GM19328 (cell line): ENCODE data around the gene SEMA5A.

Experiments used
- ATAC-seq: cut with Tn5 transposase; IDR thresholded peaks from one replicate; pipeline ENCODE4 v1.9.1; 2021; ENCODE audit warnings: mild to moderate bottlenecking, moderate library complexity; ENCODE audit not compliant: unreplicated experiment

The SEMA5A gene

DNA sequence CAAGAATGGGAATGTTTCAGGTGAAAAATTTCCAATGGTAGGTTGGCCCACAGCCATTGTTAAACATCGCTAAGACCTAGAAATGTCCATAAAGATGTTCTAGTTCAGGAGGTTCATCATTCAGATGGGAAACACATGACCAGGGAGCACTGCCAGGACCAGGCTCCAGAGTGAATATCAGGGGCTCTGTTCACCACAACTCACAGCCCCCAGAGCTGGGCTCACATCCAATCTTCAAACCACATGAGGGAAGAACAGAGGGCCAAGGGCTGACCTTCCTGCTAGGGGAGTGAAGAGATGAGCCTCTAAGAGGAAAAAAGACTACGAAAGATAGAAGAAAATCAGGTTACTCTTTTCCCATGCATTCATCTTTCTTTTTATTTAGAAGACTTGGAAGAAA is 205.8 kb downstream of the SEMA5A start:
- no peak for ATAC-seq

GRCh38 chr5:9339206-9339818 is 206.6 kb downstream of the SEMA5A start:
- ATAC-seq: no peak

DNA sequence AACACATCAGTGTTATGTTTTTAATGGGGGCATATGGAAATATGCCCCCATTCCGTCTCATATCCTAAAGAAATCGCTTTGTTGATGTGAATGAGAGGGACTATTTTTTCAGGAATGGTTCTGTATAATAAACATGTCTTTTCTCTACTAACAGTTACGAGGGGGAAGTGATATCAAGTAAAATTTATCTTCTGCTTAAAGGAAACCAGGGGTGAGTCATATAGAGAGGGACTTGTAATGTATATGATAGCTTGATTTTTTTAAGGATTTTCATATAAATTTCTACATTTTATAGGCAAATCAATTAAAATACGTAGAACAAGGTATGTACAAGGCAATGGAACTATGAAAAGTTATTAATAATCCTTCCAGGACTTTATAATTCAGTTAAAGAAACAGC is 207.1 kb downstream of the SEMA5A start:
- ATAC-seq: no peak

GRCh38 chr5:9337928-9338595 is 207.8 kb downstream of the SEMA5A start:
- ATAC-seq: no peak

GRCh38 chr5:9335754-9336495 is 209.9 kb downstream of the SEMA5A start:
- no peak for ATAC-seq

GRCh38 chr5:9335269-9335668 is 210.6 kb downstream of the SEMA5A start:
- no peak for ATAC-seq

DNA sequence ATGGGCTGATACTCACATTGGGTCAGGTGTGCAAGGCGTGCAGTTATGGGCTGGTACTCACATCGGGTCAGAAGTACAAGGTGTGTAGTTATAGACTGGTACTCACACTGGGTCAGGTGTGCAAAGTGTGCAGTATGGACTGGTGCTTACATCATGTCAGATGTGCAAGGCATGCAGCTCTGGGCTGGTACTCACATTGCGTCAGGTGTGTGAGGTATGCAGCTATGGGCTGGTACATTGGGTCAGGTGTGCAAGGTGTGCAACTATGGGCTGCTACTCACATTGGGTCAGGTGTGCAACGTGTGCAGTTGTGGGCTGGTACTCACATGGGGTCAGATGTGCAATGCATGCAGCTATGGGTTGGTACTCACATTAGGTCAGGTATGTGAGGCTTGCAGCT is 213.8 kb downstream of the SEMA5A start:
- no peak for ATAC-seq

- no peak for ATAC-seq
These were observed 214.5 kb downstream of the SEMA5A start for GRCh38 chr5:9331372-9331771.

GRCh38 chr5:9329125-9329524 is 216.8 kb downstream of the SEMA5A start:
- no peak for ATAC-seq

- no peak for ATAC-seq
These were observed 220.3 kb downstream of the SEMA5A start for GRCh38 chr5:9325549-9325948.

- no peak for ATAC-seq
These were observed 221.4 kb downstream of the SEMA5A start for GRCh38 chr5:9324348-9325077.

- ATAC-seq: no peak
These were observed 225.2 kb downstream of the SEMA5A start for GRCh38 chr5:9320652-9321051.

DNA sequence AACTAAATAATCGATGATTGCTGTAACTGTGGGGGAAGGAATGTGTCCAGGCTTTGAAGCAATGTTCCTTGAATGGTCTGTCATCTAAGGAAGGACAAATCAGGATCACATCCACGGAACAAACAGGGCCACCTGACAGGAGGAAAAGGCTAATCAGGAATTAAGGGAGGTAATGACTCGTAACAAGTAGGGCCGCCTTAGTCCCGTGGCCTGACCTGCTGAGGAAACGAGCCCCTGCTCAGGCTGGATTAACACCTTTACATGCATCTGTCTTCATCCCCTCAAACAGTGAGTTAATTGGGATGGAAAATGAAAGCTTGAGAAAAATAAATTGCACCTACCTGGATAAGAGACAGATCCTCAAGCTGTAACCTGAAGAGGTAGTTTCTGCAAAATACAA is 227.8 kb downstream of the SEMA5A start:
- ATAC-seq: no peak

GRCh38 chr5:9316733-9317132 is 229.1 kb downstream of the SEMA5A start:
- ATAC-seq: no peak

- ATAC-seq: no peak
These were observed 229.8 kb downstream of the SEMA5A start for GRCh38 chr5:9316041-9316440.

GRCh38 chr5:9314558-9314957 is 231.3 kb downstream of the SEMA5A start:
- no peak for ATAC-seq

- ATAC-seq: no peak
These were observed 232.1 kb downstream of the SEMA5A start for GRCh38 chr5:9313751-9314150.

DNA sequence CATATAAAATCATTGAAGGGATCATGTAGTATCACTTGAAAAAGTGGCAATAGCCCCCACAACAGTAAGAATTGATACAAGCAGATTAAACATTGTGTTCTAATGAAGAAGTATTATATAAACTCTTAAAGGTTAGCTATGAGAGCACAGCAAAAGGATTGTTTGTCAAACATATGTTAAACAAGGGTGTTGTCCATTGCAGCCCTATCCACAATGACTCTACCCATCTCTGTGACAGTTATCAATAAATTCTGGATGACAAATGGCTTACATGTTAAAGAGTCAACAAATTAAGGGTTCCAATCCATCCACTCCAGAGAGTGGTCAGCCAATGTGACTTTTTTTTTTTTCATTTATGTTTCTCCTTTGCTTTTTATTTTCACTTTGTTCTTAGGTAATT is 238.7 kb downstream of the SEMA5A start:
- no peak for ATAC-seq

DNA sequence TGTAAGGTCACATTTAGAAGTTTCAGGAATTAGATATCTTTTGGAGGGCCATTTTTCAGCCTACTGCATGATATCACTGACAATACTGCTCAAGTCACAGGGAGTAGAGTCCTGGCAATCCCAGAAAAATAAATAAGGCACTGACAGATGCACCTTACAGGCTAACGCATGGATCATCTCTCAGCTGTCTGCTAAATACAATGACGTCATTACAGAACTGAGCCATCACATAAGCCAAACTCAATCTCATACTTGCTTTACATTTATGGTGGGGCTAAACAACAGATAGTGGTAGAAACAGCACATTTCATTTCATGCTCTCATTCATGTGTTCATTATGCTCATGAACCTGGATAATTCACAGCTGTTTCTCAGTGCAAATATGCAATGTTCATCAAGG is 243.7 kb downstream of the SEMA5A start:
- no peak for ATAC-seq

- no peak for ATAC-seq
These were observed 244.7 kb downstream of the SEMA5A start for GRCh38 chr5:9301200-9301599.

DNA sequence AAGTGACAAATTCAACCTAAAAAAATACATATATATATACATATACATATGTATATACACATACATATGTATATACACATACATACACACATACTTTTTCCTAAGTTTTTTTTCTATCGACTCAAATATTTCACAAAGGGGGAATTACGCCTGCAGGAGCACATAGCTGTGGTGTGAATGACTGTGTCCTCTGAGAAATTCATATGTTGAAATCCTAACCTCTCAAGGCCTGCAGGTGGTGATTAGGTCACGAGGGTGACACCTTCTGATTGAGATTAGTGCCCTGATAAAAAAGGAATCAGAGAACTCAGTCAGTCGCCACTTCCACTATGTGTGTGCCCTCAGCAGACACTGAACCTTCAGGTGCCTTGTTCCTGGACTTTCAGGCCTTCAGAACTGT is 248.7 kb downstream of the SEMA5A start:
- ATAC-seq: no peak

DNA sequence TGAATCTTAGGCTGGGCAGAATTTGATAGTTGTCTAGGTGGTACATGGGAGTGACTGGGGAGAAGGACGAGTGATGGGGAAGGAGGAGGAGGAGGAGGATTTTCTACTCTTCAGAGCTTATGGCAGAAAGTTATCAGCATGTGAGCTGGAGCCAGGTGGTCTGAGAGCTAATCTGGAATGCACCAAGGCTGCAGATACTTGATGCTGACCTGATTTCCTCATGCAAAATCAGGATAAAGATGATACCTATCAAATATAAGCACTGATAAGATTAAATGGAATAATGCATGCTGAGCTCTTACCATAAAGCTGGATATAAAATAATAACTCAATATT is 250.4 kb downstream of the SEMA5A start:
- no peak for ATAC-seq
